Transverse colon (tissue), 4 donors: Measurements from ENCODE around the gene AGAP1. TPM values are rescaled to one million over a fixed set of nuclear protein-coding genes. Genes with fewer than 3 reads are reported as not detected.

ENCODE experiments used
- DNase-seq: peaks from one replicate; pipeline ENCODE4 v3.0.0-alpha.2; 2019
- H3K27ac ChIP-seq, 4 donors: fragments of 200-600 bp; sonication (generic); 2 replicates each; pipeline ENCODE4 v1.5.1; 2016 to 2018; ENCODE audit warnings: inconsistent platforms in 4 of 4
- H3K27me3 ChIP-seq: fragments of 200-600 bp; sonication (generic); 2 replicates; pipeline ENCODE4 v1.5.1; 2017; ENCODE audit warnings: inconsistent platforms
- H3K36me3 ChIP-seq, 4 donors: fragments of 200-600 bp; sonication (generic); 2 replicates each; pipeline ENCODE4 v1.5.1; 2017 to 2019; ENCODE audit warnings: inconsistent platforms in 4 of 4
- H3K4me1 ChIP-seq, 4 donors: fragments of 200-600 bp; sonication (generic); 2 replicates each; pipeline ENCODE4 v1.5.1; 2017 to 2020; ENCODE audit warnings: inconsistent platforms in 4 of 4
- H3K4me3 ChIP-seq, 4 donors: fragments of 200-600 bp; sonication (generic); 1 replicate in 1 of 4; 2 replicates in 3 of 4; pipeline versions ENCODE4 v1.5.1 to v1.6.1; 2017 to 2019; ENCODE audit warnings: inconsistent platforms in 4 of 4
- H3K9me3 ChIP-seq, 2 donors: fragments of 200-600 bp; sonication (generic); 2 replicates each; pipeline ENCODE4 v1.5.1; 2017 to 2019; ENCODE audit warnings: inconsistent platforms in 2 of 2
- EP300 ChIP-seq: sonication (generic); formaldehyde crosslinking; IDR thresholded peaks from one replicate; pipeline ENCODE4 v1.6.1; 2017; ENCODE audit warnings: antibody characterized with exemption, low read depth
- POLR2A ChIP-seq: fragments of 450-650 bp; IDR thresholded peaks from one replicate; pipeline ENCODE4 v1.6.1; 2016; ENCODE audit warnings: antibody characterized with exemption, mild to moderate bottlenecking, moderate library complexity
- POLR2AphosphoS5 ChIP-seq, 3 donors: sonication (generic); formaldehyde crosslinking; IDR thresholded peaks; one replicate each; pipeline ENCODE4 v1.6.1; 2016; ENCODE audit warnings: antibody characterized with exemption in 3 of 3
- WGBS, 2 donors: methylation state at CpG; one replicate each; pipeline ENCODE4 v1.1.5; 2018; ENCODE audit warnings: low coverage in 1 of 2; 5-methylcytosine and 5-hydroxymethylcytosine counted together
- in situ Hi-C, 4 donors: fragments of 200-750 bp; cut with MboI; loops; one replicate each; pipeline versions ENCODE4 v1.15.0 to v1.15.1; 2017; ENCODE audit warnings: low sequenced_read_pairs in 3 of 4, low pct_ligation_motif_present in 1 of 4, low pct_unique_long_range_greater_than_20kb in 1 of 4
- intact Hi-C: fragments of 100-400 bp; cut with DNase I; formaldehyde crosslinking; loops from one replicate; pipeline ENCODE4 v1.15.1; 2023; ENCODE audit warnings: low total_unique reads
- total RNA-seq, 4 donors: library from RNA; depleted of rRNA; stranded (reverse); fragments of >200 nt; gene quantifications; one replicate each; pipeline ENCODE4 v1.1.0, GENCODE V29; 2016
- TF ChIP-seq, protein P1 (sequence below), 5 experiments: fragments of 200-600 bp in 3 of 5; fragments of 450-650 bp in 2 of 5; sonication (generic) in 3 of 5; IDR thresholded peaks; 1 replicate in 2 of 5; 2 replicates in 3 of 5; pipeline ENCODE4 v1.5.1; 2016 to 2017; ENCODE audit warnings: antibody characterized with exemption in 5 of 5, inconsistent platforms in 3 of 5, mild to moderate bottlenecking in 2 of 5, moderate library complexity in 1 of 5

AGAP1 gene
- total RNA-seq, 4 donors from 2014 or later: 56.1 to 96.9 (median 71.2) TPM

GRCh38 chr2:235824331-235824730, 330.5 kb downstream of the AGAP1 start:
- TF ChIP-seq, protein P1, sequence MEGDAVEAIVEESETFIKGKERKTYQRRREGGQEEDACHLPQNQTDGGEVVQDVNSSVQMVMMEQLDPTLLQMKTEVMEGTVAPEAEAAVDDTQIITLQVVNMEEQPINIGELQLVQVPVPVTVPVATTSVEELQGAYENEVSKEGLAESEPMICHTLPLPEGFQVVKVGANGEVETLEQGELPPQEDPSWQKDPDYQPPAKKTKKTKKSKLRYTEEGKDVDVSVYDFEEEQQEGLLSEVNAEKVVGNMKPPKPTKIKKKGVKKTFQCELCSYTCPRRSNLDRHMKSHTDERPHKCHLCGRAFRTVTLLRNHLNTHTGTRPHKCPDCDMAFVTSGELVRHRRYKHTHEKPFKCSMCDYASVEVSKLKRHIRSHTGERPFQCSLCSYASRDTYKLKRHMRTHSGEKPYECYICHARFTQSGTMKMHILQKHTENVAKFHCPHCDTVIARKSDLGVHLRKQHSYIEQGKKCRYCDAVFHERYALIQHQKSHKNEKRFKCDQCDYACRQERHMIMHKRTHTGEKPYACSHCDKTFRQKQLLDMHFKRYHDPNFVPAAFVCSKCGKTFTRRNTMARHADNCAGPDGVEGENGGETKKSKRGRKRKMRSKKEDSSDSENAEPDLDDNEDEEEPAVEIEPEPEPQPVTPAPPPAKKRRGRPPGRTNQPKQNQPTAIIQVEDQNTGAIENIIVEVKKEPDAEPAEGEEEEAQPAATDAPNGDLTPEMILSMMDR (IDR thresholded peaks at IDR 0.05): no peak
- TF ChIP-seq POLR2A (no peak), EP300 (no peak), POLR2AphosphoS5 (IDR thresholded peaks at IDR 0.05) (no peak)
- no peaks in the 10 kb centered on the region for H3K36me3 ChIP-seq
- no peak overlapping the region for H3K27ac ChIP-seq
- H3K4me3 ChIP-seq: no peak overlapping the region
- no peaks in the 10 kb centered on the region for H3K9me3 ChIP-seq
- intact Hi-C loops: loop anchor here (2.0 kb wide), 1 partner anchor 304 kb away; no protein-coding TSS in a partner anchor
- no peak for DNase-seq
- no peaks in the 10 kb centered on the region for H3K27me3 ChIP-seq
- WGBS, 2 donors: 88 to 92% methylated on average over 3 of the region's 3 CpGs
- in situ Hi-C loops: no loop called here
- no peaks in the 10 kb centered on the region for H3K4me1 ChIP-seq

DNA sequence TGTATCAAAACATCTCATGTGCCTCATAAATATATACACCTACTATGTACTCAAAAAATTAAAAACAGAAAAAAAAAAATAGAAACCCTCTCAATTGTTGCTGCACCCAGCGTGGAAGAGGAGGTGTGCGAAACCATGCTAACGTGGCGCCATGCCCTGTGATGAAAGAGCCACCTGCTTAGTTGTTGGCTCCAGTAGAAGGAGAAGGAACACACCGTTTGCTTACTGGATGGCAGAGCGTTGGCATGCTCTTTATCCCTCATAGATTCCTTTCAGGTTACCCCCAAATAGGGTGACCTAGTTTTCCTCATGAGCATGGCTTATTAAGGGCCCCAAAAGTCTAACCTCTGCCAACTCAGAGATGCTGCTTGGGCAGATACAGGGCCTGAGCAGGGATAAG, 332.1 kb downstream of the AGAP1 start:
- TF ChIP-seq, protein P1 (IDR thresholded peaks at IDR 0.05): no peak
- TF ChIP-seq POLR2A (no peak), EP300 (no peak), POLR2AphosphoS5 (IDR thresholded peaks at IDR 0.05) (no peak)
- no peaks in the 10 kb centered on the region for H3K27me3 ChIP-seq
- H3K4me3 ChIP-seq: no peak overlapping the region
- intact Hi-C loops (loop anchor here (2.0 kb wide), 1 partner anchor 303 kb away; no protein-coding TSS in a partner anchor), in situ Hi-C loops (no loop called here)
- WGBS, 2 donors: 92 to 97% methylated on average over 6 of the region's 6 CpGs
- no peaks in the 10 kb centered on the region for H3K4me1 ChIP-seq
- DNase-seq: no peak
- H3K9me3 ChIP-seq: no peaks in the 10 kb centered on the region
- H3K27ac ChIP-seq: no peak overlapping the region
- H3K36me3 ChIP-seq: no peaks in the 10 kb centered on the region

DNA sequence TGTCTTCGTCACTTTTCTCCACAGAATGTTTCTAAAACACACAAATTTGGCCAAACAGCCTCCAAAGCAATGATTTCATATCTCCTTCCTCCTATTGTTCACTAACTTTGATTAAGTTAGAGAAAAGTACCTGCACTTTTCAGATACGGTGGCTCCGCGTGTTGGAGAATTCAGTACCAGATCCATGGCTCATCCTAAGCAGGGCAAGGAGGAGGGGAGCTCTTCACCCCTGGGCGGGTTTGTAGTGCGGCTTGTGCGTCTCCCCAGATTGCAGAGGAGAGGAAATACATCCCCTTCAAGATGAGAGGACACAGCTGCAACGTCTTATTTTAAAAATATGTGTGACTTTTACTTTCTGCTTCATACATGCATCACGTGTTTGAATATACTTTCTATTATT, 333.0 kb downstream of the AGAP1 start:
- in situ Hi-C loops: no loop called here
- Histone ChIP-seq H3K9me3 (no peaks in the 10 kb centered on the region), H3K27me3 (no peaks in the 10 kb centered on the region), H3K4me1 (no peaks in the 10 kb centered on the region), H3K27ac (no peak overlapping the region), H3K36me3 (no peaks in the 10 kb centered on the region), H3K4me3 (no peak overlapping the region)
- 87 to 90% methylated on average over 5 to 9 of the region's 9 CpGs for WGBS, 2 donors
- no peak for TF ChIP-seq POLR2A
- TF ChIP-seq, protein P1 (IDR thresholded peaks at IDR 0.05): no peak
- no peak for TF ChIP-seq EP300
- no peak for TF ChIP-seq POLR2AphosphoS5 (IDR thresholded peaks at IDR 0.05)
- intact Hi-C loops: no loop called here
- DNase-seq: no peak

DNA sequence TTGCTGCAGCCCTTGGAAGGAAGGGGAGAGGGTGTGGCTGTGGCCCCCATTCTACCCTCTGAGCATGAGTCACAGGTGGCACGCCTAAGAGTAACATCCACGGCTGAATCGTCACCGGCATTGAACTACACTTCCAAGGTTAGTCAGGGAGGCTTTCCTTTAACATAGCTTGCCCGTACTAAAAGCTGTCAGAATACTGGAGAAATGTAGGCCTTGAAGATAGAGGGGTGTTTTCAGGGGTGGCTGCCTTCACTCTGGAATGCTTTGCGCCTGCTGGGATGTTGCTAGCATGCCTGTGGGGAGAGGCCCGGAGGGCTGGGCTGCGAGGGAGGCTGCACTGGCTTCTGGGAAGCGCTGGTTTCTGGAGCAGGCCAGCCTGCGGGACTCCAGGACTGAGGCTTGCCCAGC, 333.7 kb downstream of the AGAP1 start:
- Histone ChIP-seq H3K36me3 (no peaks in the 10 kb centered on the region), H3K27me3 (no peaks in the 10 kb centered on the region), H3K9me3 (no peaks in the 10 kb centered on the region), H3K4me1 (no peaks in the 10 kb centered on the region), H3K4me3 (no peak overlapping the region), H3K27ac (no peak overlapping the region)
- 84 to 100% methylated on average over 2 to 10 of the region's 10 CpGs for WGBS, 2 donors
- DNase-seq: no peak
- in situ Hi-C loops: no loop called here
- TF ChIP-seq POLR2AphosphoS5 (IDR thresholded peaks at IDR 0.05) (no peak), EP300 (no peak), POLR2A (no peak)
- TF ChIP-seq, protein P1 (IDR thresholded peaks at IDR 0.05): no peak
- intact Hi-C loops: no loop called here
